ENCODE data around the gene PRKRIP1. TPM values are rescaled to one million over a fixed set of nuclear protein-coding genes. Genes with fewer than 3 reads are reported as not detected.
"Not testable (repeated sequence)": the region's sequence is repeated elsewhere in the genome, so short reads cannot be mapped to it uniquely, and the experiment has no call there.

PRKRIP1 gene, protein sequence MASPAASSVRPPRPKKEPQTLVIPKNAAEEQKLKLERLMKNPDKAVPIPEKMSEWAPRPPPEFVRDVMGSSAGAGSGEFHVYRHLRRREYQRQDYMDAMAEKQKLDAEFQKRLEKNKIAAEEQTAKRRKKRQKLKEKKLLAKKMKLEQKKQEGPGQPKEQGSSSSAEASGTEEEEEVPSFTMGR
- 30.0 TPM for polyA plus RNA-seq
- long read RNA-seq, donor 1, transcript PRKRIP1-201 (6 exons, 2,159 nt): major isoform, 5 of 6 reads
- long read RNA-seq, donor 1, partial matches to known transcripts: 0 of 6 reads
- long read RNA-seq, donor 1, other reads (novel, unspliced or antisense): 0 of 6 reads
- long read RNA-seq, donor 2, partial matches to known transcripts: 7 of 11 reads
- long read RNA-seq, donor 2, other reads (novel, unspliced or antisense): 0 of 11 reads
- long read RNA-seq, donor 3, partial matches to known transcripts: 448 of 459 reads
- long read RNA-seq, donor 3, other reads (novel, unspliced or antisense): 7 of 459 reads
- long read RNA-seq, donor 4, partial matches to known transcripts: 0 of 1 reads
- long read RNA-seq, donor 4, other reads (novel, unspliced or antisense): 0 of 1 reads
- long read RNA-seq, donor 5, partial matches to known transcripts: 0 of 7 reads
- long read RNA-seq, donor 5, other reads (novel, unspliced or antisense): 0 of 7 reads
- long read RNA-seq, donor 6, partial matches to known transcripts: 163 of 192 reads
- long read RNA-seq, donor 6, other reads (novel, unspliced or antisense): 26 of 192 reads
- long read RNA-seq, donor 7, partial matches to known transcripts: 0 of 2 reads
- long read RNA-seq, donor 7, other reads (novel, unspliced or antisense): 0 of 2 reads
- long read RNA-seq, donor 8, transcript PRKRIP1-201 (6 exons, 2,159 nt): major isoform, 7 of 199 reads
- long read RNA-seq, donor 8, partial matches to known transcripts: 190 of 199 reads
- long read RNA-seq, donor 8, other reads (novel, unspliced or antisense): 0 of 199 reads
- long read RNA-seq, donor 9, partial matches to known transcripts: 6 of 8 reads
- long read RNA-seq, donor 9, other reads (novel, unspliced or antisense): 0 of 8 reads
- long read RNA-seq, donor 10, partial matches to known transcripts: 0 of 4 reads
- long read RNA-seq, donor 10, other reads (novel, unspliced or antisense): 0 of 4 reads
- long read RNA-seq, donor 11, partial matches to known transcripts: 17 of 118 reads
- long read RNA-seq, donor 11, other reads (novel, unspliced or antisense): 98 of 118 reads

DNA sequence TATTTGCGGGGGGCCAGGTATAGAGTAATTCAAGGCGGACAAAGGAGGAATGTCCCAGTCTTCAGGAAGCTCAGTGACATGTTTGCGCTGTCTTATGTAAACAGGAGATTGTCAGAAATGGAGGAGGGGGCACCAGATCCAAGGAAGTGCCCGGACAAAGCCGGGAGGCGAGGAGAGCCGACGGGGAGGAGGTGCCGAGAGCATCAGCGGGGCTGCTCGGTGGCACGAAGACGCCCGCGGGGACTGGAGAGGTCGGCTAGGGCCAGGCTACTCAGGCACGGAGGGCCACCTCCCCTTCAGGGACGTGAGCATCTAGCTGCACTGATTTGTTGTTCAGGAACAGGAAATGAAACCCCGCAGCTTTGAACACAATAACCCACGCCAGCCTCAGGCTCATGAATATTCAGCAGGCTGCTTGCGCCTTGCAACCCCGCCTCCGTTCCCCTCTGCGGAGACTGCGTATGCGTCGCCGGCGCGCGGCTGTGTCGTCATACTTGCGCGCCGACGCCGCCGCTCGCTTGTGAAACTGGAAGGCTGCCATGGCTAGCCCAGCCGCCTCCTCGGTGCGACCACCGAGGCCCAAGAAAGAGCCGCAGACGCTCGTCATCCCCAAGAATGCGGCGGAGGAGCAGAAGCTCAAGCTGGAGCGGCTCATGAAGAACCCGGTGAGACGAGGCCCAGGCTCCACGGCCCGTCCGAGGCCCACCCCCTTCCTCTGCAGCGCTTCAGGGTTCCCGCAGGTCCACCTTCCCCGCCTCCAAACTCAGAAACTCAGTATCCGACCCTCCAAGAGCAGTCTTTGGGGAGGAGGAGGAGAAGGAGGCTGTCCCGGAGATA, at the start of gene PRKRIP1:
Gene PRKRIP1 (plus strand): TSS at position 491 of the 837 bp plus-strand sequence. CDS start 49 bp downstream, at position 540.
- Histone ChIP-seq H3K27me3 (ENCODE audit: control insufficient read depth, insufficient read depth, low read length) (no peaks in the 10 kb centered on the region), H3K4me1 (ENCODE audit: control insufficient read depth, insufficient read depth, low read length) (peaks cover 8% of the 10 kb centered on the region), H3K27ac (ENCODE audit: low read length) (peak within 1 kb of the TSS; percentile 93), H3K9me3 (ENCODE audit: control insufficient read depth, low read depth, low read length) (no peaks in the 10 kb centered on the region), H3K36me3 (ENCODE audit: control insufficient read depth, insufficient read depth, low read length) (peaks cover 33% of the 10 kb centered on the region), H3K4me3 (ENCODE audit: low read length) (peak within 1 kb of the TSS; percentile 97)
- DNase-seq: peak; percentile 88 to 93
- no CpG with 5 or more reads among the region's 59 CpGs for WGBS (ENCODE audit: insufficient coverage, low lambda C conversion rate)

DNA sequence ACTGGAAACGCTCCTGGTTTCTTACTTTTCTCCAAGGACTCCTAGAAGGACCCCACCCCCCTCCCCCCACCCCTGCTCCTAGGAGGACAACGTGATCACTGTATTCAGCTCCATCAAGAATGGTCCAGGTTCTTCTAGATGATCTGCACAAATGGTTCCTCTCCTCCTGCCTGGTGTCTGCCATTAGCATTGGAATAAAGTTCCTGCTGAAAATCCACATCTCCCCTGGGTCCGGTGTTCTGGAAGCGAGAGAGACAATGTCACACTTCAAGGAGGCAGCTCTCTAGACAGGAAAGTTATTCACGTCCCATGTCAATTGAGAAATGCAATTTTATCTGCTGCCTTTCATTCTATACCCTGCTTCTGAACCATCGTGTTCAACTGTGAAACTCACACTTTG, 49.2 kb upstream of the PRKRIP1 start:
- no CpG with 5 or more reads among the region's 6 CpGs for WGBS (ENCODE audit: insufficient coverage, low lambda C conversion rate)
- not testable (repeated sequence) for H3K27me3 ChIP-seq (ENCODE audit: control insufficient read depth, insufficient read depth, low read length); H3K9me3 ChIP-seq (ENCODE audit: control insufficient read depth, low read depth, low read length); H3K4me1 ChIP-seq (ENCODE audit: control insufficient read depth, insufficient read depth, low read length); DNase-seq; H3K4me3 ChIP-seq (ENCODE audit: low read length); H3K27ac ChIP-seq (ENCODE audit: low read length); H3K36me3 ChIP-seq (ENCODE audit: control insufficient read depth, insufficient read depth, low read length)

DNA sequence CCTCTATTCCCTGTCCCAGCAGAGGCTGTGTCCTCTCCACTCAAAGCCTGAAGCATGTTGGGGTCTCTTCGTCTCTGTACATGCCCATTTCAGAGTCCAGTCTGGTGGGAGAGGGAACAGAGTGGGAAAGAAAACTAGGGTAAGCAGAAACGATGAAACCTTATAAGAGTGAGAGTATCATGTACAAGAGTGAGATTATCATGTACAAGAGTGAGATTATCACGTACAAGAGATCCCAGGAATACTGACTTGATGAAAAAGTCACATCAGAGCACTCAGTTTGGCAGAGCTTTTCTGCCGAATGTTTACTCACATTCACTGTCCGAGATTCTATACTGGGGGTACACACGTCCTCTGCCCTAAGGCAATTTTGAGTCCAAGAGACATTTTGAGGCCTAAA, 39.8 kb upstream of the PRKRIP1 start, which contains the start of gene SPDYE6:
Gene SPDYE6 (minus strand): TSS at position 101 of the 400 bp plus-strand sequence. CDS start 421 bp downstream, outside the sequence.
- H3K9me3 ChIP-seq (ENCODE audit: control insufficient read depth, low read depth, low read length); H3K4me3 ChIP-seq (ENCODE audit: low read length); H3K27me3 ChIP-seq (ENCODE audit: control insufficient read depth, insufficient read depth, low read length); DNase-seq; H3K27ac ChIP-seq (ENCODE audit: low read length); H3K4me1 ChIP-seq (ENCODE audit: control insufficient read depth, insufficient read depth, low read length); H3K36me3 ChIP-seq (ENCODE audit: control insufficient read depth, insufficient read depth, low read length): not testable (repeated sequence)
- WGBS (ENCODE audit: insufficient coverage, low lambda C conversion rate): no CpG with 5 or more reads among the region's 6 CpGs

DNA sequence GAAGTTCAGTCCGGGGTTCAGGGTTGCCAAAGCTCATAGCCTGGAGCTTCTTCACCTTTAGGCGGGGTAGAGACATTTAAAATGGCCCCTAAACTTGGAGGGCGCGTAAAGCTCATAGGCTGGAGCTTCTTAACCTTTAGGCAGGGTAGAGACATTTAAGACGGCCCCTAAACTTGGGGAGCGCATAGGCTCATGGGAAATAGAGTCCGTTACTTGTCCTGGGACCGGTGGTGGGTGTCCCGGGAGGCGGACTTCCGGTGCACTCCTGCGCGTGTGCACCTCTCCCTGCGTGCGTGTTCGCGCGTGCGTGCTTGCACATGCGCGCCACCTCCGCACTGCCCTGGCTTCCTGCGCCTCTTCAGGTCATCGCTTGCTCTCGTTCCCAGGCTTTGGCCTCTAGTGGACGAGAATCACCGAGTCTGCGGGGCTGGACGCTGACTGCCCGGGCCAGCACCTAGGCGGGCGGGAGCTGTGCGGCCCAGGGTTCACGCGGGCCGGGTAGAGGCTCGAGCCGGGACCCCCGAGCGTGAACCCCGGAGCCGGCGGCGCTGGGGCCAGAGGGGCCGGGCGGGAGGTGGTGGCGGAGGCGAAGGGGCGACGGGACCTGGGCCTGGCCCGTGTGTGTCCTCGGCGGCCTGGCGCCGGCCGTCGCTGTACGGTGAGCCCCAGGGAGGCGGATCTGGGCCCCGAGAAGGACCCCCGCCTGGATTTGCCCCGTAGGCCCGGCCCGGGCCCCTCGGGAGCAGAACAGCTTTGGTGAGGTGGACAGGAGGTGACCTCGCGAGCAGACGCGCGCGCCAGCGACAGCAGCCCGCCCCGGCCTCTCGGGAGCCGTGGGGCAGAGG, 32.4 kb upstream of the PRKRIP1 start:
- H3K9me3 ChIP-seq (ENCODE audit: control insufficient read depth, low read depth, low read length); H3K4me1 ChIP-seq (ENCODE audit: control insufficient read depth, insufficient read depth, low read length); H3K36me3 ChIP-seq (ENCODE audit: control insufficient read depth, insufficient read depth, low read length); H3K27me3 ChIP-seq (ENCODE audit: control insufficient read depth, insufficient read depth, low read length): not testable (repeated sequence)
- peak overlapping the region; percentile 63 for H3K27ac ChIP-seq (ENCODE audit: low read length)
- H3K4me3 ChIP-seq (ENCODE audit: low read length): peak overlapping the region; percentile 59
- no CpG with 5 or more reads among the region's 76 CpGs for WGBS (ENCODE audit: insufficient coverage, low lambda C conversion rate)
- DNase-seq: peak; percentile 98 to 99

DNA sequence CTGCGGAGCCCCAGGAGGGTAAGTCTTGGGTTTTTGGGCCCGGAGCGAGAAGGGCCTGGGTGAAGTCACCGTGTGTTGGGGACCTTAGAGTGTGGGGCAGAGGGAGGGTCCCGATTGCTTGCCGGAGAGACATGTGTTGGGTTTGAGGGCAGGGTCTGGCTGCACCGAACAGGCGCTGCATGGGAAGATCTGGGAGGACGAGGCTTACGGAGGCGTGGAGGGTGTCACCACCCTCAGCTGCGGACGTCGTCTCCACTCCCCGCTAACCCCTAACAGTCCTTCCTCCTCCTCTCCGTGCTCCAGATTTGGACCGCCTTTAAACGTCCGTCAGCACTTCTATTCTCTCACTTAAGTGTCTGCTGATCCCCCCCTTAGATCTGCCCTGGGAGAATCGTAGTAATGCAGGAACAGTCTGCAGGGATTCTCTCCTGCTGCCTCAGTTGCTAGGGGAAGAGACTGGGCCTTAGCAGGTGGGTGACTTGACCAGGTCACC, 31.7 kb upstream of the PRKRIP1 start:
- H3K27me3 ChIP-seq (ENCODE audit: control insufficient read depth, insufficient read depth, low read length); H3K9me3 ChIP-seq (ENCODE audit: control insufficient read depth, low read depth, low read length); H3K36me3 ChIP-seq (ENCODE audit: control insufficient read depth, insufficient read depth, low read length); DNase-seq; H3K4me1 ChIP-seq (ENCODE audit: control insufficient read depth, insufficient read depth, low read length): not testable (repeated sequence)
- peak overlapping the region; percentile 63 for H3K27ac ChIP-seq (ENCODE audit: low read length)
- WGBS (ENCODE audit: insufficient coverage, low lambda C conversion rate): no CpG with 5 or more reads among the region's 20 CpGs
- peak overlapping the region; percentile 59 for H3K4me3 ChIP-seq (ENCODE audit: low read length)

DNA sequence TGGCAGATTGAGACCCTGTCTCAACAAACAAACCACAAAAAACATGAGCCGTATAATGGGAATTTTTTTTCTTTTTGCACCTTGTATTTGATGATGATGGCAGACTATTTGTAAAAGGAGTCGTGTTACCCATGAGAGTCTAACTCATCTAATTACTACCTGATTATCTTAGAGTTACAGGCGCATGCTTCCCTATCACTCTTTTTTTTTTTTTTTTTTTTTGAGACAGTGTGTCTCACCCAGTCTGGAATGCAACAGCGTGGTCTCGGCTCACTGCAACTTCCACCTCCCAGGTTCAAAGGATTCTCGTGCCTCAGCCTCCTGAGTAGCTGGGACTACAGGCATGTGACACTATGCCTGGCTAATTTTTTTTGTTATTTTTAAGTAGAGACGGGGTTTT, 30.8 kb upstream of the PRKRIP1 start:
- no CpG with 5 or more reads among the region's 7 CpGs for WGBS (ENCODE audit: insufficient coverage, low lambda C conversion rate)
- not testable (repeated sequence) for H3K27me3 ChIP-seq (ENCODE audit: control insufficient read depth, insufficient read depth, low read length); H3K4me3 ChIP-seq (ENCODE audit: low read length); H3K4me1 ChIP-seq (ENCODE audit: control insufficient read depth, insufficient read depth, low read length); H3K9me3 ChIP-seq (ENCODE audit: control insufficient read depth, low read depth, low read length); DNase-seq; H3K27ac ChIP-seq (ENCODE audit: low read length); H3K36me3 ChIP-seq (ENCODE audit: control insufficient read depth, insufficient read depth, low read length)

DNA sequence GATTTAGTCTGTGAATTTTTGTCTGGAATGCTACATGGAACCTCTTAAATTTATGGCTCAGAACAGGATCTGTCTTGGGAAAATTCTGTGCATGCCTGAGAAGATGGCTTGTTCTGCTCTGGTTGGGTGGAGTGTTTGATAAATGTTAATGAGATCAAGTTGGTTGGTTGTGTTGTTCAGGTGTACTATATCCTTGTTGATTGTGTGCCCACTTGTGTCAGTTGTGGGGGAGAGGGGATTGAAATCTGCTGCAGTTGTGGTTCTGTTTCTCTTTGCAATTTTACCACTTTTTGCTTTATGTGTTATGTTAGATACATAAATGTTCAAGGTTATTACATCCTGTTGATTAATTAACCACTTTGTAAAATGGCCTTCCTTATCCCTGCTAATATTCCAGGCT, 26.1 kb upstream of the PRKRIP1 start:
- not testable (repeated sequence) for H3K4me1 ChIP-seq (ENCODE audit: control insufficient read depth, insufficient read depth, low read length); DNase-seq; H3K27me3 ChIP-seq (ENCODE audit: control insufficient read depth, insufficient read depth, low read length); H3K9me3 ChIP-seq (ENCODE audit: control insufficient read depth, low read depth, low read length); H3K4me3 ChIP-seq (ENCODE audit: low read length); H3K27ac ChIP-seq (ENCODE audit: low read length); H3K36me3 ChIP-seq (ENCODE audit: control insufficient read depth, insufficient read depth, low read length)

DNA sequence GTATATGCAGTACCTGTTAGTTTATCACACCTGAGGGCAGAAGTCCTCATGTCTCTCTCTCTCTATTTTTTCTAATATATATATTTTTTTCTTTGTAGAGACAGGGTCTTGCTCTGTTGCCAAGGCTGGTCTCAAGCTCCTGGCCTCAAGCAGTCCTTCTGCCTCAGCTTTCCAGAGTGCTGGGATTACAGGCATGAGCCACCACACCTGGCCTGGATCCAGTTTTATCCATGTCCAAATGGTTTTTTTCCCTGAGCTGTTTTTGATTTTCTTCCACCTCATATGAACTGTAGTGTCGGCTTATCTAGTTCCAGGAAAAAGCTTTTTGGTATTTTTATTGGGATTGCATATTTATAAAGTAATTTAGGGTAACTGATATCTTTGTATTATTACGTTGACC, 23.4 kb upstream of the PRKRIP1 start:
- H3K27ac ChIP-seq (ENCODE audit: low read length); H3K4me1 ChIP-seq (ENCODE audit: control insufficient read depth, insufficient read depth, low read length); DNase-seq; H3K36me3 ChIP-seq (ENCODE audit: control insufficient read depth, insufficient read depth, low read length); H3K27me3 ChIP-seq (ENCODE audit: control insufficient read depth, insufficient read depth, low read length); H3K9me3 ChIP-seq (ENCODE audit: control insufficient read depth, low read depth, low read length); H3K4me3 ChIP-seq (ENCODE audit: low read length): not testable (repeated sequence)
- WGBS (ENCODE audit: insufficient coverage, low lambda C conversion rate): no CpG with 5 or more reads among the region's 2 CpGs

DNA sequence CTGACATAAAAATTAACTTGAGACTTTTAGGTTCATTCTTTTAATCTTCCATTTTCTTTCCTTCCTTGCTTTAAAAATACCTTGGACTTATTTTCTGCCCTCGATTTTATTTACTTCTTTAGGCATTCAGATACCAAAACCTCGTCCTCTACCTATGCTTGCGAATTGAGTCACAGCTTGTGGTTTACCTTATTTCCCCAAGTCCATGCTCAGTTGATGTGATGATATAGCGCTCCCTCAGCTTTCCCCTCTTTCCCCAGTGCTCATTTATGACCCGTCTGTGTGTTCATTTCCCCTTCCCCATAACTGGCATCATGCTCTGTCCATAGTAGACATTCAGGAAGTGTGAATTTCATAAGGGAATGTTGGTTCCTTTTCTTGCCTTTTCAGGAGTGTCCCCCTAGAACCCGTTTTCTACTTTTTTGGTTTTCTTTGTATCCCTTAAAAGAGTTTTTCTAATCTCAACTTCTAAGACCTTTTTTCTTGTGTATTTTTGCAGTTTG, 19.1 kb upstream of the PRKRIP1 start:
- H3K4me1 ChIP-seq (ENCODE audit: control insufficient read depth, insufficient read depth, low read length): no peaks in the 10 kb centered on the region
- no peaks in the 10 kb centered on the region for H3K27me3 ChIP-seq (ENCODE audit: control insufficient read depth, insufficient read depth, low read length)
- no peaks in the 10 kb centered on the region for H3K9me3 ChIP-seq (ENCODE audit: control insufficient read depth, low read depth, low read length)
- no peak overlapping the region for H3K4me3 ChIP-seq (ENCODE audit: low read length)
- no peak for DNase-seq
- H3K36me3 ChIP-seq (ENCODE audit: control insufficient read depth, insufficient read depth, low read length): peaks cover 23% of the 10 kb centered on the region
- WGBS (ENCODE audit: insufficient coverage, low lambda C conversion rate): 100% methylated on average over 1 of the region's 6 CpGs
- H3K27ac ChIP-seq (ENCODE audit: low read length): no peak overlapping the region

Data from large intestine (tissue), 12 donors.